OCI-LY1 (cell line): ENCODE results near the gene GLI3.
"Not testable (repeated sequence)": the region's sequence is repeated elsewhere in the genome, so short reads cannot be mapped to it uniquely, and the experiment has no call there.

Source experiments
- H2AFZ ChIP-seq: fragments of 200-600 bp; sonication (generic), shearing (Covaris generic); 2 replicates; pipeline ENCODE4 v1.6.0; 2014; ENCODE audit warnings: antibody characterized with exemption, mild to moderate bottlenecking, low read length
- H3F3A ChIP-seq: fragments of 200-600 bp; sonication (generic), shearing (Covaris generic); 2 replicates; pipeline ENCODE4 v1.6.0; 2014; ENCODE audit warnings: mild to moderate bottlenecking, antibody characterized with exemption, low read length, moderate library complexity; ENCODE audit not compliant: insufficient read depth
- H3K27ac ChIP-seq: fragments of 200-600 bp; sonication (generic); 2 replicates; pipeline ENCODE4 v1.5.1; 2014; ENCODE audit warnings: low read length, mixed run types, mild to moderate bottlenecking, low read depth; ENCODE audit not compliant: poor library complexity, severe bottlenecking
- H3K27me3 ChIP-seq: fragments of 200-600 bp; sonication (generic); 2 replicates; pipeline ENCODE4 v1.6.0; 2014; ENCODE audit warnings: antibody characterized with exemption, mild to moderate bottlenecking, low read length, moderate library complexity; ENCODE audit not compliant: insufficient read depth
- H3K36me3 ChIP-seq: fragments of 200-600 bp; sonication (generic); 2 replicates; pipeline ENCODE4 v1.6.1; 2014; ENCODE audit warnings: mild to moderate bottlenecking, antibody characterized with exemption, low read length, moderate library complexity, mixed read lengths; ENCODE audit not compliant: insufficient read depth
- H3K4me1 ChIP-seq: fragments of 200-600 bp; sonication (generic); 2 replicates; pipeline ENCODE4 v1.5.1; 2014; ENCODE audit warnings: mild to moderate bottlenecking, low read length, moderate library complexity; ENCODE audit not compliant: insufficient read depth, severe bottlenecking
- H3K4me2 ChIP-seq: fragments of 200-600 bp; sonication (generic), shearing (Covaris generic); 2 replicates; pipeline ENCODE4 v1.6.1; 2014; ENCODE audit warnings: low read length
- H3K4me3 ChIP-seq: fragments of 200-600 bp; sonication (generic); 2 replicates; pipeline ENCODE4 v1.5.1; 2014; ENCODE audit warnings: low read length, low read depth, mild to moderate bottlenecking, mixed read lengths; ENCODE audit not compliant: poor library complexity, severe bottlenecking
- H3K79me2 ChIP-seq: fragments of 200-600 bp; shearing (Covaris generic); 2 replicates; pipeline ENCODE4 v1.6.1; 2016; ENCODE audit warnings: mixed run types, low read length, mixed read lengths; ENCODE audit not compliant: insufficient read depth
- H3K9ac ChIP-seq: fragments of 200-600 bp; sonication (generic), shearing (Covaris generic); 2 replicates; pipeline ENCODE4 v1.6.1; 2014; ENCODE audit warnings: mild to moderate bottlenecking, low read length, mixed read lengths
- H3K9me2 ChIP-seq: fragments of 200-600 bp; sonication (generic), shearing (Covaris generic); 2 replicates; pipeline ENCODE4 v1.6.1; 2014; ENCODE audit warnings: low read depth, mild to moderate bottlenecking, low read length, mixed read lengths
- H3K9me3 ChIP-seq: fragments of 200-600 bp; shearing (Covaris generic); 2 replicates; pipeline ENCODE4 v1.6.1; 2014; ENCODE audit warnings: low read length, mixed read lengths
- H4K20me1 ChIP-seq: fragments of 200-600 bp; sonication (generic), shearing (Covaris generic); 2 replicates; pipeline ENCODE4 v1.6.0; 2016; ENCODE audit warnings: mild to moderate bottlenecking, low read length; ENCODE audit not compliant: insufficient read depth
- EZH2 ChIP-seq: fragments of 200-600 bp; sonication (generic), shearing (Covaris generic); IDR thresholded peaks from 2 replicates; pipeline ENCODE4 v1.8.0; 2017; ENCODE audit warnings: borderline replicate concordance, mixed run types, mild to moderate bottlenecking, antibody characterized with exemption, low read length, moderate library complexity, mixed read lengths
- TF ChIP-seq, protein P1 (sequence below): fragments of 200-600 bp; sonication (generic), shearing (Covaris generic); IDR thresholded peaks from 2 replicates; pipeline ENCODE4 v1.5.1; 2017; ENCODE audit warnings: mild to moderate bottlenecking, antibody characterized with exemption, low read length, moderate library complexity, mixed read lengths

GLI3 gene

DNA sequence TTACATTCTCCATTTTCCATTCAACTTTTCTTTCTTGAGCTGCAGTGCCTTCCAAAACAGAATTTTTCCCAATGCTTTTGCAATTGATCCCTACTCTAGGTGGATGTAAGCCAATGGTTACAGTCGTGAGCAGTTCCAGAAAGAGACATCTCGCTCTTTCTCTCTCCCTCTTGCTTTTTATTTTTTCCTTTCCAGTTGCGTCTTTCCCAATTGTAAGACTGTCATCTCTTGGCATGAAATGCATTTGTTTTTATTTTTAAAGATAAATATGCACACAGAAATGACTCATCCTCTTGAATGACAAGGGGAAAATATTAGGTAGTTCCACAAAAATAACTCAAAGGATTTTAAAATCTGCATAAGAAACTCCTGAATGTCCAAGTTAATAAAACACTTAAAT, 25.1 kb downstream of the GLI3 start:
- H3F3A ChIP-seq, result no peaks in the 10 kb centered on the region
- H3K27me3 ChIP-seq, result no peaks in the 10 kb centered on the region
- no peaks in the 10 kb centered on the region for H3K4me1 ChIP-seq
- no peak overlapping the region for H3K4me3 ChIP-seq
- H3K27ac ChIP-seq, result no peak overlapping the region
- H3K79me2 ChIP-seq, result no peaks in the 10 kb centered on the region
- no peaks in the 10 kb centered on the region for H3K9me2 ChIP-seq
- H3K9ac ChIP-seq, result no peak overlapping the region
- no peaks in the 10 kb centered on the region for H3K9me3 ChIP-seq
- H4K20me1 ChIP-seq, result no peaks in the 10 kb centered on the region
- H2AFZ ChIP-seq, result no peak overlapping the region
- no peaks in the 10 kb centered on the region for H3K36me3 ChIP-seq
- TF ChIP-seq EZH2, result no peak
- H3K4me2 ChIP-seq, result no peak overlapping the region

DNA sequence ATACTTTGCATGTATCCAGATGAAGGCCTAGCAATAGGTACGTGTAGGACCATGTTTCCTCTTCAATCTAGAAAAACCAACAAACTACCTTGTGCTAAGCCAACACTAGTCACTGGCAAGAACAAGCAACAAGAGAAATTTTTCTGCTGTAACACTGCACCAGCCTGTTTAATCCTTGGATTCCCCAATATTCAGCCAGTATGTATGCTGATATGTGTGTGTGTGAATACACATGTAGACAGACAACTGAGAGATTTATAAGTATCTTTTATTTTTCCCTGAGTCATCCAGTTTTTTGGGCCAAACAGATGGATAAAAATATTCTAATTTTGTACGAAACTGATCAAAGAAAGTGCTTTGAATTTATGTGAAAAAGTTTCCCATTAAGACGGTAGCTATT, 26.2 kb downstream of the GLI3 start:
- H3K4me2 ChIP-seq, result no peak overlapping the region
- H4K20me1 ChIP-seq, result no peaks in the 10 kb centered on the region
- no peak overlapping the region for H2AFZ ChIP-seq
- no peaks in the 10 kb centered on the region for H3K36me3 ChIP-seq
- no peak for TF ChIP-seq EZH2
- TF ChIP-seq, protein P1, sequence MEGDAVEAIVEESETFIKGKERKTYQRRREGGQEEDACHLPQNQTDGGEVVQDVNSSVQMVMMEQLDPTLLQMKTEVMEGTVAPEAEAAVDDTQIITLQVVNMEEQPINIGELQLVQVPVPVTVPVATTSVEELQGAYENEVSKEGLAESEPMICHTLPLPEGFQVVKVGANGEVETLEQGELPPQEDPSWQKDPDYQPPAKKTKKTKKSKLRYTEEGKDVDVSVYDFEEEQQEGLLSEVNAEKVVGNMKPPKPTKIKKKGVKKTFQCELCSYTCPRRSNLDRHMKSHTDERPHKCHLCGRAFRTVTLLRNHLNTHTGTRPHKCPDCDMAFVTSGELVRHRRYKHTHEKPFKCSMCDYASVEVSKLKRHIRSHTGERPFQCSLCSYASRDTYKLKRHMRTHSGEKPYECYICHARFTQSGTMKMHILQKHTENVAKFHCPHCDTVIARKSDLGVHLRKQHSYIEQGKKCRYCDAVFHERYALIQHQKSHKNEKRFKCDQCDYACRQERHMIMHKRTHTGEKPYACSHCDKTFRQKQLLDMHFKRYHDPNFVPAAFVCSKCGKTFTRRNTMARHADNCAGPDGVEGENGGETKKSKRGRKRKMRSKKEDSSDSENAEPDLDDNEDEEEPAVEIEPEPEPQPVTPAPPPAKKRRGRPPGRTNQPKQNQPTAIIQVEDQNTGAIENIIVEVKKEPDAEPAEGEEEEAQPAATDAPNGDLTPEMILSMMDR, result no peak
- no peak overlapping the region for H3K27ac ChIP-seq
- no peaks in the 10 kb centered on the region for H3K4me1 ChIP-seq
- no peaks in the 10 kb centered on the region for H3F3A ChIP-seq
- no peaks in the 10 kb centered on the region for H3K9me2 ChIP-seq
- H3K4me3 ChIP-seq, result no peak overlapping the region
- H3K79me2 ChIP-seq, result no peaks in the 10 kb centered on the region
- no peaks in the 10 kb centered on the region for H3K9me3 ChIP-seq
- H3K27me3 ChIP-seq, result no peaks in the 10 kb centered on the region
- H3K9ac ChIP-seq, result no peak overlapping the region

DNA sequence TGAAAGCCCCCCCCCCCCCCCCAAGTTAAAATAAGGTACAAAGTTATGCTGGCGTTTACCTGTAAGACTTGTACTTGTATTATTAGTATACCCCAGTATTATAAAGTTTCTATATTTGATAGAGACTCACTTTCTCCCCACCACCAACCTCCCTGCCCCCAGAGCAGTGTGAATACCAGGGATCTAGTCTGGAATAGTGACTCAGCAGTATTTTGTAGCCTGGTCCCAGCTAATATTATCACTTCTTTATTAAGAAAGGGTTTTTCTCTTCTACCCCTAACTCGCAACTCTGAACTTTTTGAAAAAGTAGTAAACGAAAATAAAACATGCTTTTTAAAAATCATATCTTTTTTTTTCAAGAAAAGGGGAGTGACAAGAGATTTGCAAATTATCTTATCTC, 26.7 kb downstream of the GLI3 start:
- H3K27ac ChIP-seq, result no peak overlapping the region
- no peaks in the 10 kb centered on the region for H3K27me3 ChIP-seq
- H3F3A ChIP-seq, result no peaks in the 10 kb centered on the region
- H3K79me2 ChIP-seq, result no peaks in the 10 kb centered on the region
- no peaks in the 10 kb centered on the region for H3K9me2 ChIP-seq
- H3K9me3 ChIP-seq, result no peaks in the 10 kb centered on the region
- H3K9ac ChIP-seq, result no peak overlapping the region
- H3K4me2 ChIP-seq, result no peak overlapping the region
- no peaks in the 10 kb centered on the region for H4K20me1 ChIP-seq
- no peak overlapping the region for H3K4me3 ChIP-seq
- H3K36me3 ChIP-seq, result no peaks in the 10 kb centered on the region
- TF ChIP-seq EZH2, result no peak
- TF ChIP-seq, protein P1, result no peak
- no peak overlapping the region for H2AFZ ChIP-seq
- no peaks in the 10 kb centered on the region for H3K4me1 ChIP-seq

DNA sequence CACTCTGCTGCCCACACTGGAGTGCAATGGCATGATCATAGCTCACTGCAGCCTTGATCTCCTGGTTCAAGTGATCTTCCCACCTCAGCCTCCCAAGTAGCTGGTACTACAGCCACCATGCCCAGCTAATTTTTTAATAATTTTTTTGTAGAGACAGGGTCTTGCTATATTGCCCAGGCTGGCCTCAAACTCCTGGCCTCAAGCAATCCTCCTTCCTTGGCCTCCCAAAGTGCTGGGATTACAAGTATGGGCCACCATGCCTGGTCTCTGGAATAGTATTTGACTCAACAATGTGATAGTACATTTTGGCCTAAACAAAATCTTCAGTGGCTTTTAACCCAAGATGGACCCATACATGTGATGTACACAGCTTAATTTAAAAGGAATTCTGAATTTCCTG, 27.9 kb downstream of the GLI3 start:
- H3K36me3 ChIP-seq, H3K9ac ChIP-seq, H3K27ac ChIP-seq, H2AFZ ChIP-seq, H3K4me3 ChIP-seq, H3K4me2 ChIP-seq, H3K27me3 ChIP-seq, H3F3A ChIP-seq, H4K20me1 ChIP-seq, H3K79me2 ChIP-seq, H3K9me3 ChIP-seq, H3K4me1 ChIP-seq, H3K9me2 ChIP-seq: not testable (repeated sequence)
